GM21737 (cell line): ENCODE measurements around the gene TPSD1.
"Not testable (repeated sequence)": the region's sequence is repeated elsewhere in the genome, so short reads cannot be mapped to it uniquely, and the experiment has no call there.

ENCODE experiments used
- ATAC-seq: cut with Tn5 transposase; IDR thresholded peaks from one replicate; pipeline ENCODE4 v1.9.1; 2021; ENCODE audit warnings: mild to moderate bottlenecking, moderate library complexity; ENCODE audit not compliant: unreplicated experiment

The TPSD1 gene

DNA sequence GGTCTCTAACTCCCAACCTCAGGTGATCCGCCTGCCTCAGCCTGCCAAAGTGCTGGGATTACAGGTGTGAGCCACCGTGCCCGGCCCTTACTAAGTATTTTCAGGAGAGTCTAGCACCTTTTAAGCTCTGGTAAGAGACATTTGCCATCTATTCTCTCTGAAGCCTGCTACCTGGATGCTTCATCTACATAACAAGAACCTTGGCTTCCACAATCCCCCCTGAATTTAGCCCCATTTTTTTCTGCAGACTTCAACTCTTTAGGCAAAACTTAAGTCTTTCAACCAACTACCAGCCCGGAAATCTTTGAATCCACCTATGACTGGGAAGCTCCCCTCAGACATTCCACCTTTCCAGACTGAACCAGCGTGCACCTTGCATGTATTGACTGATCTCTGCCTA is 39.6 kb downstream of the TPSD1 start:
- no peak for ATAC-seq

- ATAC-seq: not testable (repeated sequence)
These were observed 40.8 kb downstream of the TPSD1 start for GRCh38 chr16:1296688-1297017.

DNA sequence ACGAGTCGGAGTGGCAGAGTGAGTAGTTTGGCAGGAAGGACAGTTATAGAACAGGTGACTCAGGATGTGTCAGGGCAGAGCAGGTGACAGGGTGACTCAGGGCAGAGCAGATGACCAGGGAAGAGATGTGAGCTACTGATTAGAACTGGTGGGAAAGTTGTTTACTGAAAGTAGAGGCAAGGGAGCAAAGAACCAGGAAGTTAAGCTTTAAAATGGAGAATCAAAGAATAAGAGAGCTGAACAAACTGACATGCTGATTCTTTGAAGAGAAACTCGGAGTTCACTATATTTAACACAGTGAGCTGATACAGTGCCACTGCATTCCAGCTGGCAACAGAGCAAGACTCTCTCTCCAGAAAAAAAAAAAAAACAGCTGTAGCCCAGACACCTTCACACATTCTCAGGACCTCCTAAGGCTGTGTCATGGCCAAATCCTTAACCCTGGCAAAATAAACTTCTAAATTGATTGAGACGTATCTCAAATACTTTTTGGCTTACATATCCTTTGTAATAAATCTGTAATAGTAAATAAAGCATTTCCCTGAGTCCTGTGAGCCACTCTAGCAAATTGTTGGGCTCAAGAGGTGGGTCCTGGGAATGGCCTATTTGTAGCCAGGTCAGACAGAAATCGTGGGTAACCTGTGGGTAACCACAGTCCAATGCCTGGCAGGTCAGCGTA is 41.3 kb downstream of the TPSD1 start:
- ATAC-seq: no peak

- no peak for ATAC-seq
These were observed 42.5 kb downstream of the TPSD1 start for GRCh38 chr16:1298406-1298805.

GRCh38 chr16:1299012-1299867 is 43.4 kb downstream of the TPSD1 start:
- ATAC-seq: no peak

GRCh38 chr16:1299868-1300203 is 44.0 kb downstream of the TPSD1 start:
- ATAC-seq: no peak

- no peak for ATAC-seq
These were observed 45.0 kb downstream of the TPSD1 start for GRCh38 chr16:1300664-1301476.

GRCh38 chr16:1301562-1301961 is 45.7 kb downstream of the TPSD1 start:
- ATAC-seq: no peak

DNA sequence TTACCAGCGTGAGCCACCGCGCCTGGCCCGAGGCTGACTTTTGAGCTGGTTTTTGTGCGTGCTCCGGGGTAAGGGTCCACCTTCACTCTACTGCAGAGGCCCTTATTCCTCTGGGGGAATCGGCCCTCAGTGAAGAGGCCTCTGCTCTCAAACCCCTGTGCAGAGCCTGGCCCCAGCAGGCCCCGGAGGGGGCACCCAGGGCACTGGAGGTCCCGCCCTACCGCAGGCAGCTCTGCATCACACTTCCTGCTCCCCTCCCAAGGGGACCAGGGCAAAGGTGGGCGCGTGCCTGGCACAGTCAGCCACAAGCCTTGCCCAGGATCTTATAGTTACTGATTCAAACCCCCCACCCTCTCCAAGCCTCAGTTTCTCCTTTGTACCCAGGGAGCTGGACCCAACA is 50.0 kb downstream of the TPSD1 start:
- no peak for ATAC-seq

GRCh38 chr16:1306334-1306733 is 50.5 kb downstream of the TPSD1 start:
- ATAC-seq: no peak

- no peak for ATAC-seq
These were observed 52.4 kb downstream of the TPSD1 start for GRCh38 chr16:1308036-1308976.
